CD14-positive monocyte (primary cell): Measurements from ENCODE around the gene LHFPL3. TPM values are rescaled to one million over a fixed set of nuclear protein-coding genes. Genes with fewer than 3 reads are reported as not detected.

Experiments used
- DNase-seq, 3 donors: peaks; one replicate each; pipeline ENCODE4 v3.0.0-alpha.2; 2011 to 2022
- H2AFZ ChIP-seq: 2 replicates; pipeline ENCODE4 v1.6.0; 2012; ENCODE audit warnings: mild to moderate bottlenecking, low read depth, low read length, inconsistent platforms; ENCODE audit not compliant: insufficient read depth, poor library complexity, severe bottlenecking
- H3K27ac ChIP-seq, 2 donors: 1 replicate in 1 of 2; 2 replicates in 1 of 2; pipeline ENCODE4 v1.5.1; 2012 to 2013; ENCODE audit warnings: low read length in 2 of 2, control low read depth in 1 of 2, inconsistent platforms in 1 of 2, low read depth in 1 of 2, mild to moderate bottlenecking in 1 of 2
- H3K27me3 ChIP-seq, 2 donors: one replicate each; pipeline versions ENCODE4 v1.6.0 to v1.6.1; 2011 to 2013; ENCODE audit warnings: low read length in 2 of 2; ENCODE audit not compliant: control insufficient read depth in 2 of 2, insufficient read depth in 2 of 2
- H3K36me3 ChIP-seq, 2 donors: replicated peaks in 1 of 2; 1 replicate in 1 of 2; 2 replicates in 1 of 2; pipeline versions ENCODE4 v1.5.1 to v1.6.1; 2012 to 2013; ENCODE audit warnings: low read length in 2 of 2, control low read depth in 1 of 2, inconsistent platforms in 1 of 2, mild to moderate bottlenecking in 1 of 2; ENCODE audit not compliant: insufficient read depth in 2 of 2, control insufficient read depth in 1 of 2
- H3K4me1 ChIP-seq, 2 donors: 1 replicate in 1 of 2; 2 replicates in 1 of 2; pipeline versions ENCODE4 v1.5.1 to v1.6.1; 2012 to 2013; ENCODE audit warnings: low read length in 2 of 2, control low read depth in 1 of 2, inconsistent platforms in 1 of 2, mild to moderate bottlenecking in 1 of 2, moderate library complexity in 1 of 2; ENCODE audit not compliant: insufficient read depth in 2 of 2, control insufficient read depth in 1 of 2
- H3K4me2 ChIP-seq: replicated peaks from 2 replicates; pipeline ENCODE3; 2012; ENCODE audit warnings: low read length, moderate library complexity, mild to moderate bottlenecking; ENCODE audit not compliant: poor library complexity, severe bottlenecking; ENCODE audit errors: extremely low read depth
- H3K4me3 ChIP-seq, 3 experiments: fragments of 200-600 bp in 1 of 3; sonication (generic) in 1 of 3; replicated peaks in 1 of 3; 1 replicate in 2 of 3; 2 replicates in 1 of 3; pipeline ENCODE4 v1.5.1; 2011 to 2013; ENCODE audit warnings: low read length in 3 of 3, mild to moderate bottlenecking in 3 of 3, control low read depth in 2 of 3, low read depth in 2 of 3, inconsistent platforms in 1 of 3, moderate library complexity in 1 of 3
- H3K79me2 ChIP-seq: 2 replicates; pipeline ENCODE4 v1.6.0; 2012; ENCODE audit warnings: mild to moderate bottlenecking, control low read depth, inconsistent platforms, low read length, moderate library complexity; ENCODE audit not compliant: insufficient read depth
- H3K9ac ChIP-seq: 2 replicates; pipeline ENCODE4 v1.6.0; 2017; ENCODE audit warnings: low read length, mild to moderate bottlenecking; ENCODE audit not compliant: insufficient read depth, poor library complexity, severe bottlenecking
- H3K9me3 ChIP-seq, 2 donors: replicated peaks in 1 of 2; 1 replicate in 1 of 2; 2 replicates in 1 of 2; pipeline versions ENCODE4 v1.5.1 to v1.6.1; 2012 to 2013; ENCODE audit warnings: low read length in 2 of 2, control low read depth in 1 of 2; ENCODE audit not compliant: control insufficient read depth in 1 of 2, insufficient read depth in 1 of 2
- H4K20me1 ChIP-seq: 2 replicates; pipeline ENCODE4 v1.6.0; 2012; ENCODE audit warnings: mild to moderate bottlenecking, low read length, control low read depth, moderate library complexity; ENCODE audit not compliant: insufficient read depth
- H3K27ac Mint-ChIP-seq, 7 donors: one replicate each; pipeline ENCODE4 v1.8.0; 2020; ENCODE audit warnings: mild to moderate bottlenecking in 7 of 7, mixed read lengths in 7 of 7, moderate library complexity in 6 of 7, inconsistent platforms in 2 of 7
- H3K27me3 Mint-ChIP-seq, 3 donors: one replicate each; pipeline ENCODE4 v1.8.0; 2021 to 2022; ENCODE audit warnings: low read depth in 3 of 3, mild to moderate bottlenecking in 3 of 3, mixed read lengths in 3 of 3, moderate library complexity in 3 of 3, inconsistent platforms in 1 of 3
- H3K36me3 Mint-ChIP-seq, 2 donors: one replicate each; pipeline ENCODE4 v1.8.0; 2020; ENCODE audit warnings: mixed read lengths in 2 of 2, inconsistent platforms in 1 of 2, mild to moderate bottlenecking in 1 of 2
- H3K4me1 Mint-ChIP-seq: one replicate; pipeline ENCODE4 v1.8.0; 2020; ENCODE audit warnings: mild to moderate bottlenecking, mixed read lengths
- H3K4me3 Mint-ChIP-seq, 2 donors: one replicate each; pipeline ENCODE4 v1.8.0; 2020; ENCODE audit warnings: mild to moderate bottlenecking in 2 of 2, mixed read lengths in 2 of 2, moderate library complexity in 1 of 2
- H3K9me3 Mint-ChIP-seq, 7 donors: one replicate each; pipeline ENCODE4 v1.8.0; 2020 to 2022; ENCODE audit warnings: mixed read lengths in 7 of 7, mild to moderate bottlenecking in 6 of 7, moderate library complexity in 6 of 7, inconsistent platforms in 2 of 7
- WGBS: methylation state at CpG from one replicate; pipeline ENCODE4 v1.1.5; 2013; ENCODE audit warnings: missing lambda C conversion rate; ENCODE audit not compliant: insufficient coverage; 5-methylcytosine and 5-hydroxymethylcytosine counted together
- intact Hi-C, 2 donors: fragments of 100-400 bp; cut with micrococcal nuclease; formaldehyde crosslinking; loops; one replicate each; pipeline versions ENCODE4 v1.15.0 to v1.15.1; 2023
- polyA plus RNA-seq, 3 donors: library from polyadenylated mRNA; depleted of rRNA in 1 of 3; unstranded in 2 of 3; stranded (reverse) in 1 of 3; fragments of 300-500 nt in 2 of 3; fragments of >200 nt in 1 of 3; fragmentation: Illumina TruSeq in 2 of 3; gene quantifications; 1 replicate in 2 of 3; 2 replicates in 1 of 3; pipeline ENCODE4 v1.2.3, GENCODE V29; 2012 to 2021
- TF ChIP-seq, protein P1 (sequence below): fragments of 200-600 bp; IDR thresholded peaks from one replicate; pipeline ENCODE4 v1.8.0; 2022; ENCODE audit warnings: antibody characterized with exemption, mild to moderate bottlenecking

The LHFPL3 gene
- polyA plus RNA-seq, 3 donors = not detected

DNA sequence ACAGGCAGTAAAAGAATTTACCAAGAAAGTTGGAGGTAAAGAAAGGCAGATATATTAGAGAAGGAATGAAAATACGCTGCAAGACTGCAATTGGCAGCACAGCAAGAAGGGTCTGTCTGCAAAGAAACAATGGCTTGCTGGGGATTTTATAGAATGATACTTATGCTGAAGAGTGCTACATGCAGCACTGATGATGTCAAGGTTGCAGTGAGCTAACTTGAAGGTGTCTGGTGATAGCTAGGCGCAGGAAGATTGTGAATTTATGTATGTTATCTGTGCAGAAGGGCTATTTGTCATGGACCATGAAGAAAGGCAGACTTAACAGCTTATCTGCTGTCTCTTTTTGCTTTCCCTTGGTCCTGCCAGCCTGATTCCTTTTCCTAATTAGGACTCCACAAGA, 366.3 kb downstream of the LHFPL3 start:
- Histone ChIP-seq H3K4me2 (no peak overlapping the region), H3K9ac (no peak overlapping the region), H3K9me3 (peaks cover 0 to 4% of the 10 kb centered on the region in 2 donors), H3K27me3 (no peaks in the 10 kb centered on the region), H3K4me1 (no peaks in the 10 kb centered on the region), H3K36me3 (no peaks in the 10 kb centered on the region), H3K27ac (no peak overlapping the region), H3K4me3 (no peak overlapping the region), H3K79me2 (no peaks in the 10 kb centered on the region), H2AFZ (no peak overlapping the region), H4K20me1 (no peaks in the 10 kb centered on the region)
- H3K9me3 Mint-ChIP-seq = peaks cover 0 to 7% (median 5%) of the 10 kb centered on the region in 7 donors
- DNase-seq = no peak
- no peak overlapping the region for H3K27ac Mint-ChIP-seq
- H3K4me1 Mint-ChIP-seq = no peaks in the 10 kb centered on the region
- H3K4me3 Mint-ChIP-seq = no peak overlapping the region
- H3K36me3 Mint-ChIP-seq = no peaks in the 10 kb centered on the region
- intact Hi-C loops = no loop called here
- peaks cover 1 to 4% (median 2%) of the 10 kb centered on the region in 3 donors for H3K27me3 Mint-ChIP-seq
- 83% methylated on average over 2 of the region's 2 CpGs for WGBS
- TF ChIP-seq, protein P1, sequence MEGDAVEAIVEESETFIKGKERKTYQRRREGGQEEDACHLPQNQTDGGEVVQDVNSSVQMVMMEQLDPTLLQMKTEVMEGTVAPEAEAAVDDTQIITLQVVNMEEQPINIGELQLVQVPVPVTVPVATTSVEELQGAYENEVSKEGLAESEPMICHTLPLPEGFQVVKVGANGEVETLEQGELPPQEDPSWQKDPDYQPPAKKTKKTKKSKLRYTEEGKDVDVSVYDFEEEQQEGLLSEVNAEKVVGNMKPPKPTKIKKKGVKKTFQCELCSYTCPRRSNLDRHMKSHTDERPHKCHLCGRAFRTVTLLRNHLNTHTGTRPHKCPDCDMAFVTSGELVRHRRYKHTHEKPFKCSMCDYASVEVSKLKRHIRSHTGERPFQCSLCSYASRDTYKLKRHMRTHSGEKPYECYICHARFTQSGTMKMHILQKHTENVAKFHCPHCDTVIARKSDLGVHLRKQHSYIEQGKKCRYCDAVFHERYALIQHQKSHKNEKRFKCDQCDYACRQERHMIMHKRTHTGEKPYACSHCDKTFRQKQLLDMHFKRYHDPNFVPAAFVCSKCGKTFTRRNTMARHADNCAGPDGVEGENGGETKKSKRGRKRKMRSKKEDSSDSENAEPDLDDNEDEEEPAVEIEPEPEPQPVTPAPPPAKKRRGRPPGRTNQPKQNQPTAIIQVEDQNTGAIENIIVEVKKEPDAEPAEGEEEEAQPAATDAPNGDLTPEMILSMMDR = no peak

DNA sequence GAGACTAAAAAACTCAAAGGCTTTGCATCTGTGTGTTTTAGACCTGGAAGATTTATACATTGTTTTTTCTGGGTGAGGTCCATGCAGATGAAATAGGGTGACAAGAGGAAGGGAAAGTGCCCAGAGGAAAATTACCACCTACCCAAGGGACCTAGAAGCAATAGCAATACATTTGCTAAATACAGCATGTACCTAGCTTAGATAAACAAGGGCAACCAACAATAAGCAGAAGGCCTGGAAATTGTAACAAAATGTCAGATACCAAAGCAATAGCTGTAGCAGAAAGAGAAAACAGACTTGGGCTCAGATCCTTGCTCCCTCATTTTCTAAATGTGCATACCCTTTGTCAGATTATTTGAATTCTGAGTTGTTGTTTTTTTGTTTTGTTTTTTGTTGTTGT, 367.2 kb downstream of the LHFPL3 start:
- Histone ChIP-seq H3K79me2 (no peaks in the 10 kb centered on the region), H3K27me3 (no peaks in the 10 kb centered on the region), H2AFZ (no peak overlapping the region), H3K4me1 (no peaks in the 10 kb centered on the region), H3K9ac (no peak overlapping the region), H4K20me1 (no peaks in the 10 kb centered on the region), H3K4me3 (no peak overlapping the region), H3K9me3 (peaks cover 0 to 4% of the 10 kb centered on the region in 2 donors), H3K4me2 (no peak overlapping the region), H3K27ac (no peak overlapping the region), H3K36me3 (no peaks in the 10 kb centered on the region)
- H3K27me3 Mint-ChIP-seq = peaks cover 2 to 4% (median 2%) of the 10 kb centered on the region in 3 donors
- no peaks in the 10 kb centered on the region for H3K4me1 Mint-ChIP-seq
- TF ChIP-seq, protein P1 = no peak
- H3K27ac Mint-ChIP-seq = no peak overlapping the region
- intact Hi-C loops = no loop called here
- no peaks in the 10 kb centered on the region for H3K36me3 Mint-ChIP-seq
- no peak overlapping the region for H3K4me3 Mint-ChIP-seq
- no peak for DNase-seq
- peaks cover 0 to 7% (median 5%) of the 10 kb centered on the region in 7 donors for H3K9me3 Mint-ChIP-seq
